Fibroblast of lung (primary cell): Measurements from ENCODE around the gene ALDH5A1. TPM values are rescaled to one million over a fixed set of nuclear protein-coding genes. Genes with fewer than 3 reads are reported as not detected.
A peak's percentile ranks its signal among the peaks of the same experiment; 100 is the strongest.

Experiments
- DNase-seq, 2 donors: peaks; one replicate each; pipeline versions ENCODE4 v3.0.0 to v3.0.0-alpha.2; 2010; ENCODE audit warnings: low read depth in 2 of 2
- H2AFZ ChIP-seq: 2 replicates; pipeline ENCODE4 v1.5.1; 2012; ENCODE audit warnings: low read length, control low read depth, inconsistent platforms
- H3K27ac ChIP-seq: 2 replicates; pipeline ENCODE4 v1.5.1; 2011; ENCODE audit warnings: low read length, control low read depth; ENCODE audit not compliant: insufficient read depth
- H3K27me3 ChIP-seq: 2 replicates; pipeline ENCODE4 v1.5.1; 2011; ENCODE audit warnings: mild to moderate bottlenecking, low read length; ENCODE audit not compliant: control insufficient read depth, insufficient read depth
- H3K36me3 ChIP-seq: 2 replicates; pipeline ENCODE4 v1.5.1; 2011; ENCODE audit warnings: low read length; ENCODE audit not compliant: control insufficient read depth, insufficient read depth
- H3K4me1 ChIP-seq: 2 replicates; pipeline ENCODE4 v1.5.1; 2011; ENCODE audit warnings: low read length; ENCODE audit not compliant: control insufficient read depth, insufficient read depth; ENCODE audit errors: extremely low read depth
- H3K4me2 ChIP-seq: 2 replicates; pipeline ENCODE4 v1.5.1; 2011; ENCODE audit warnings: low read length, control low read depth; ENCODE audit not compliant: insufficient read depth; ENCODE audit errors: extremely low read depth
- H3K4me3 ChIP-seq, 4 experiments: fragments of 200-600 bp in 1 of 4; sonication (generic) in 1 of 4; replicated peaks in 1 of 4; 2 replicates each; pipeline ENCODE4 v1.5.1; 2011 to 2016; ENCODE audit warnings: low read length in 4 of 4, low read depth in 3 of 4, mild to moderate bottlenecking in 3 of 4, control low read depth in 2 of 4, inconsistent platforms in 1 of 4, mixed read lengths in 1 of 4; ENCODE audit not compliant: insufficient read depth in 1 of 4; ENCODE audit errors: control extremely low read depth in 1 of 4
- H3K79me2 ChIP-seq: 2 replicates; pipeline ENCODE4 v1.5.1; 2012; ENCODE audit warnings: mild to moderate bottlenecking, low read length, inconsistent platforms; ENCODE audit not compliant: control insufficient read depth, insufficient read depth
- H3K9ac ChIP-seq: 2 replicates; pipeline ENCODE4 v1.5.1; 2011; ENCODE audit warnings: mild to moderate bottlenecking, low read length, control low read depth; ENCODE audit not compliant: insufficient read depth
- H3K9me3 ChIP-seq: 2 replicates; pipeline ENCODE4 v1.5.1; 2012; ENCODE audit warnings: low read depth, low read length; ENCODE audit not compliant: control insufficient read depth, insufficient read depth
- H4K20me1 ChIP-seq: 2 replicates; pipeline ENCODE4 v1.5.1; 2011; ENCODE audit warnings: low read length; ENCODE audit not compliant: control insufficient read depth, insufficient read depth; ENCODE audit errors: extremely low read depth
- CTCF ChIP-seq, 2 donors: IDR thresholded peaks in 1 of 2; conservative IDR thresholded peaks in 1 of 2; 1 replicate in 1 of 2; 2 replicates in 1 of 2; pipeline ENCODE4 v1.5.1; 2011 to 2012; ENCODE audit warnings: low read length in 2 of 2, control low read depth in 1 of 2, inconsistent platforms in 1 of 2, low read depth in 1 of 2, mild to moderate bottlenecking in 1 of 2
- EZH2 ChIP-seq: IDR thresholded peaks from 2 replicates; pipeline ENCODE4 v1.5.1; 2012; ENCODE audit warnings: low read length, control low read depth, mild to moderate bottlenecking; ENCODE audit errors: missing control alignments
- polyA plus RNA-seq, 2 donors: library from polyadenylated mRNA; depleted of rRNA in 1 of 2; stranded (reverse) in 1 of 2; unstranded in 1 of 2; fragments of >200 nt; gene quantifications; 2 replicates each; pipeline ENCODE4 v1.2.1, GENCODE V29; 2011 to 2012; ENCODE audit warnings: missing spikeins in 1 of 2
- total RNA-seq: library from RNA; depleted of rRNA; stranded (reverse); fragments of >200 nt; gene quantifications from 2 replicates; pipeline ENCODE4 v1.2.1, GENCODE V29; 2014

The ALDH5A1 gene
- total and polyA plus RNA-seq, 2 donors (not counting 1 experiment from before 2014, with no cell fraction given) = 0.23 to 0.33 TPM

- Histone ChIP-seq H3K9me3 (no peaks in the 10 kb centered on the region), H3K4me3 (no peak overlapping the region), H4K20me1 (no peaks in the 10 kb centered on the region), H3K27ac (no peak overlapping the region), H2AFZ (no peak overlapping the region), H3K4me2 (no peak overlapping the region), H3K4me1 (no peaks in the 10 kb centered on the region), H3K36me3 (no peaks in the 10 kb centered on the region), H3K9ac (no peak overlapping the region), H3K79me2 (no peaks in the 10 kb centered on the region), H3K27me3 (no peaks in the 10 kb centered on the region)
- DNase-seq = no peak
- TF ChIP-seq CTCF (conservative IDR thresholded peaks at IDR 0.05 in 1 of 2, IDR thresholded peaks at IDR 0.05 in 1 of 2; ENCODE audit: low read depth in 1 of 2, low read length in 2 of 2) (no peak), EZH2 (no peak)
These were observed 7.1 kb downstream of the ALDH5A1 start for GRCh38 chr6:24501914-24502313.

GRCh38 chr6:24504287-24504648 lies 9.5 kb downstream of the ALDH5A1 start:
- no peaks in the 10 kb centered on the region for H3K4me1 ChIP-seq
- no peak overlapping the region for H2AFZ ChIP-seq
- no peak overlapping the region for H3K4me2 ChIP-seq
- H3K36me3 ChIP-seq = no peaks in the 10 kb centered on the region
- no peak overlapping the region for H3K27ac ChIP-seq
- no peaks in the 10 kb centered on the region for H3K79me2 ChIP-seq
- no peak for TF ChIP-seq CTCF (conservative IDR thresholded peaks at IDR 0.05 in 1 of 2, IDR thresholded peaks at IDR 0.05 in 1 of 2; ENCODE audit: low read depth in 1 of 2, low read length in 2 of 2)
- no peak for TF ChIP-seq EZH2
- H3K4me3 ChIP-seq = no peak overlapping the region
- DNase-seq = no peak
- no peaks in the 10 kb centered on the region for H4K20me1 ChIP-seq
- H3K9me3 ChIP-seq = no peaks in the 10 kb centered on the region
- H3K9ac ChIP-seq = no peak overlapping the region
- H3K27me3 ChIP-seq = no peaks in the 10 kb centered on the region

GRCh38 chr6:24504649-24505586 lies 10.1 kb downstream of the ALDH5A1 start:
- peak in 1 of 2 donors; percentile 13 for DNase-seq
- no peak overlapping the region for H3K4me3 ChIP-seq

More at GRCh38 chr6:24504649-24505586, 10.1 kb downstream of the ALDH5A1 start:
- H3K79me2 ChIP-seq = no peaks in the 10 kb centered on the region
- TF ChIP-seq CTCF (conservative IDR thresholded peaks at IDR 0.05 in 1 of 2, IDR thresholded peaks at IDR 0.05 in 1 of 2; ENCODE audit: low read depth in 1 of 2, low read length in 2 of 2) = no peak
- TF ChIP-seq EZH2 = no peak
- no peaks in the 10 kb centered on the region for H3K27me3 ChIP-seq
- H4K20me1 ChIP-seq = no peaks in the 10 kb centered on the region
- H3K27ac ChIP-seq = no peak overlapping the region
- H3K4me1 ChIP-seq = no peaks in the 10 kb centered on the region
- no peak overlapping the region for H3K4me2 ChIP-seq
- no peak overlapping the region for H2AFZ ChIP-seq
- no peak overlapping the region for H3K9ac ChIP-seq
- H3K36me3 ChIP-seq = no peaks in the 10 kb centered on the region
- no peaks in the 10 kb centered on the region for H3K9me3 ChIP-seq
